Muscle of back (tissue), 11 donors: ENCODE results near the gene DLEC1. TPM values are rescaled to one million over a fixed set of nuclear protein-coding genes. Genes with fewer than 3 reads are reported as not detected.

Source experiments
- DNase-seq, 3 donors: peaks; one replicate each; pipeline versions ENCODE4 v3.0.0 to v3.0.0-alpha.2; 2013
- polyA plus RNA-seq, 10 donors: library from polyadenylated mRNA; unstranded; fragments of 120-200 nt; gene quantifications; one replicate each; pipeline ENCODE4 v1.2.1, GENCODE V29; 2013; ENCODE audit not compliant: insufficient read length in 10 of 10

Gene DLEC1
- polyA plus RNA-seq, 10 donors = 0.22 to 1.2 (median 0.40) TPM

DNA sequence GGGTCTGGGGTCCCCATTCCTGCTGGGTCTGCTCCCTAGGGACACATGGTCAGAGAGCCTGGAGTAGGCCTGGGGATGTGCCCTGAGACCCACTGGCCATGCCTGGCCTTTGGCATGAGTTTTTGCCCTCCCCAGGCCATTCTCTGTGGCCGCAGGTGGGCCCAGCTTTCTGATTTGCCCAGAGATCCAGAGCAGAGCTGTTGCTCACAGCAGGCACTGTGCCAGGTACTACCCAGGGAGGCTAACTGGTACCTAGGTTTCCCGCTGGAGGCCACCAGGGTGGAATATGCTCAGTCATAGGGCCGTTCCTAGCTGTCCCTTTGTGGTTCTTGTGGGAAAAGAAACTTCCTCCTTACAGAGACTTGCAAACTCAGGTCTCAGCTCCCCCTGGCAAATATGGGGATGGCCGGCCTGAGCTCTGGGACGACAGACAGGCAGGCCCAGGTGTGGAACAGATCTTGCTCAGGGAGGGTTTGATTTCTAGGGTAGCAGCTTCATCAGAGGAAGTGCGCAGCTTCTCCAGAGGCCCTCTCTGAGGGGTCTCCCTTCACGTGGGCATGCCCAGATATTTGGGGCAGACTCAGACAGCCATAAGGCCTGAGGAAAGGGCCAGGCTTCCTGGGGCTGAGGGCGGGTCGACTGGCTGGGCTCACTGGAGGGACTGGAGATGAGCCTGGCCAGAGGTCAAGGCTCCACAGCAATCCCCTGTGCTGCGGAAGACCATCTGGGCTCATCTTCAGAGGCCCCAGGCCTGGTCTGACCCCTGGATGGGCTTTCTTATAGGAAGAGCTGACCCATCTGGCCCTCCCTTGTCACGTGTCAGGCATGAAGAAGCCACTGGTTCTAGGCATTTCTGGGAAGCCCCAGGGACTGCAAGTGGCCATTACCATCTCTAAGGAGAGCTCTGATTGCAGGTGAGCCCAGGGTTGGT is 69.9 kb downstream of the DLEC1 start:
- no peak for DNase-seq

DNA sequence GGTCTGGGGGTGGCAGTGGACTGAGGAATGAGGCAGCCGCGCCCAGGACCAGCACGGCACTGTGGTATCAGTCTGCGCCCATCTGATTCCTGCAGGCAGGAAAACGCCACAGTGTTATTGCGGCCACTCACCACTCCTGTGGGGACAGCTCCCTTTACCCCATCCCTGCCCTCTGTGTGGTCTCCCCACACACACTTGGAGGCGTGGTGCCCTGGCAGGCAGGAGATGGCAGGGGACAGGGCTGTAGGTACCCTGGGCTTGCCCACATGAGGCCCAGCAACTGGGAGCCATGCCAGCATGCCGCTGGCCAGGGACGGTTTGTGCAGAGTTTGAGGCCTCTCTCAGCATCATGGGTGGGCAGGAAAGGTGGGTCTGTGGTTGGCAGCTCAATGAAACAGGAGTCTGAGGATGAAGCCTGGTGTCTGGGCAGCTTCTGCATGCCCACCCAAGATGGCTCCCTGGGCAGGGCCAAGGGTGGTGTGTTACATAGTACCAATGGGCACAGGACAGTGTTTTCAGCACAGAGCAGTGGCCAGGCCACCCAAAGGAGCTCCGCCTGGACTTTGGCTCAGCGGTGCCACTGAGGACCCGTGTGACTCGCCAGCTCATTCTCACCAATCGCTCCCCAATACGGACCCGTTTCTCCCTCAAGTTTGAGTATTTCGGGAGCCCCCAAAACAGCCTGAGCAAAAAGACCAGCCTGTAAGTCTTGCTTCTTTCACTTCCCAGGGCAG is 70.7 kb downstream of the DLEC1 start:
- DNase-seq = no peak

DNA sequence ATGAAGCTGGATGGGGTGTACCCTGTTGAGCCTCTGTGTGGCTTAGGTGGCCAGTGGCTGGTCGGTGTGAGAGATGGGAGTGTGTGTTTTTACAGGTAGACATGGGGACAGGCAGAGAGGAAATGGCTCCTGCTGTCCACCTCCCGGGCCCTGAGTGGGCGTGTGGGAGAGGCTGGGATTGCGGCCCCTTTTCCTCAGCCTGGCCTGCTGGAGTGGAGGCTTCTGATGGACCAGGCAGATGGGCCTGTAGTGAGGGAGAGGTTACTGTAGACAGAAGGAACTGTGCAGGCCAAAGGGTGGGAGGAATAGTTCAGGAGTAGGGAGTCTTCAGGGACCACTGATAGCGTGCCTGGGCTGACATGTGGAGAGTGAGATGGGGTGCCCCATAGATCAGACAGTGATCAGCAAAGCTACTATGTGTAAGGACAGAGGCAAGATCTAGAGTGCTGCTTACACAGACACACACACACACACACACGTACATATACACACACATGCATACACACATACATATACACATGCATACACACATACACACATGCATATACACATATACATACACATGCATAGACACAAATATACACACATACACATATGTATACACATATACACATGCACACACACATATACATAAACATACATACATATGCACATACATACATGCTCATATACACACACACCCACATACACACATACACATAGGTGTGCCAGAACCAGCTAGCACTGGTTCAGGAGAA is 71.5 kb downstream of the DLEC1 start:
- no peak for DNase-seq

DNA sequence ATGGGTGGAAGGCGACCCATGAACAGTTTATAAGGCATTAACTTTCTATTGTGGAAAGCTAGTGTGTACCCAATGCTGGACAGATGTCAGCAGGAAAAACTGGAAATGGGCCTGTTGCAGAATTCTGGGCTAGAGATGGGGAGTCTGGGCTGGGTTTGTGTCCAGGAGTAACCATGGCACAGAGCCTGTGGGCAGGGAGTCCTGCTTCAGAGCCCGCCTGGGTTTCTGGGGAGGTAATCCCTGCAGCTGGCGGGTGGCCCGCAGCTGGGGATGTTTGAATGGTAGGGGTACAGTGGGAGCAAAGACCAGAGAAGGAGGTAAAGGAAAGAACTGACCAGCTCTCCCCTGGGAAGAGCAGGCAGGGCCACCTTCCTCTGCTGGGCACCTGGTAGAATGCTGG is 72.2 kb downstream of the DLEC1 start:
- DNase-seq = no peak

DNA sequence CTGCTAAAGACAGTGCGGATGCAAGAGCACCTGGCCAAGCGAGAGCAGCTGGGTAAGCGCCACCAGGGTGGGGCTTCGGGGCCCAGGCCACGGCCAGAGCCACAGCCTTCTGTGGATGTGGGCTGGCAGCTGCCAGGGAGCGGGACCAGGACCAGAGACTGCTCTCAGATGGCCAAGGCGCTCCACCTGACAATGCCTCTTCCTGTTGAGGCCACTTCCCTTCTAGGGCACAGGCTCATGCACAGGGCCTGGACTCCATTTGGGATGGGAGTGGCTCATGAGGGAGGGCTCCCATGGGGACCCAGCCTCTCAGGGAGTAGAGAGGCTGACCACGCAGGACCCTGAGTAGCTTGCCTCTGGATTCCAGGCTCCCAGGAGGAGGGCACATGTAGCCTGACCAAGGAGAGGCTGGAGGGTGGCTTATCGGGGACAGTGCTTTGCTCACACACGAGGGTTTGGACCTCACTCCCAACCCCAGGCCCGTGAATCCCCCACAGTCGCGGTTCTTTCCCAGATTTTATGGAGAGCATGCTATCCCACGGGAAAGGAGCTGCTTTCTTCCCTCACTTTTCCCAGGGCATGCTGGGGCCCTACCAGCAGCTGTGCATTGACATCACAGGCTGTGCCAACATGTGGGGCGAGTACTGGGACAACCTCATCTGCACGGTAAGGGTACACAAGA is 72.8 kb downstream of the DLEC1 start:
- no peak for DNase-seq

DNA sequence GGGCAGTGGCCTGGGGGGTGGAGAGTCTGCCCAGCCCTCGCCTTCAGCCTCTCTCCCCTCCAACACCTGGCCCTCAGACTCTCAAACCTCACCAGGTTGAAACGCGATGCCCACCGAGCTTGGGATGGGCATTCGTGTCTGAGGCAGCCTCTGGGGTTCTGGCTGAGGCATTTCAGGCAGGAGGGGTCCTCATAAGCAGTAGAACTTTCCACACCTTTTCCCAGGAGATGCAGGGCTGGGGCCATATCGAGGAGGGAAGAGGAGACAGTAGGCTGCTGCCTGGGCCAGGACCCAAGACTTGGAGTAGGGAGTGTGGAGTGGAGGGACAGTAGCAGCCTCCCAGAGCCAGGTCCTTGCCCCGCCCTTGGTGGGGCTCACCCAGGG is 73.4 kb downstream of the DLEC1 start:
- DNase-seq = no peak

- no peak for DNase-seq
These were observed 75.3 kb downstream of the DLEC1 start for GRCh38 chr3:38114052-38114874.

DNA sequence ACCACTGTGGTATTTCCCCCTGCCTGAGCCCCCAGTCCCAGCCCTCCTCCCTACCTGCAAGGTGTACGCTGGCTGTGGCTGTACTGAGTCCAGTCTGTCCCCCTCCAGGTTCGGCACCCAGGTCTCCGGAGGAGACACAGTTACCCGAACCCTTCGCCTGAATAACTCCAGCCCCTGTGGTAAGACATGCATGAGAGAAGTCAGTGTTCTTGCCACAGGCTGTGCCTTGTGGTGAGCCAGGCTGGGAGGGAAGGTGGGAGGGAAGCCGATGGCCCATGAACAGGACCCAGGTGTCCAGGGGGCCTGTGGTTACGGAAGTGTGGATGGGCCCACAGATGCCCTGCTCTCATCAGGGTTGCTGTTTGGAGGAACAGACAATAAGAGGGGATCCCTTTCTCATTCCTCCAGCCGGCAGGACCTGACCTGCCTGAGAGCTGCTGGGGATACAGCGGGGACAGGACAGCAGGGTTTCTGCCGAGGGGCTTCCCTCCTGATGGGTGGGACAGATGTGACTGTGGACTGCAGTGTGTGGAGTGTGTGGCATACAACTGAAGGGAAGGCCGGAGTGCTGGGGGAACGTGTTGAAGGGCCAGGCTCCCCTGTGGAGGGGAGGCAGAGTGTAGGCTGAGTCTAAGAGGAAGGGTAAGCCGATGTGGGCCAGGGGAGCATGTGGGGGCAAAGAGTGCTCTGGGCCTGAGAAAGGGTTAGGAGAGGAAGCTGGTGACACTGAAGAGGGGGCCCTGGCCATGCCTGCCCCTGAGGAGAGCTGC is 76.1 kb downstream of the DLEC1 start:
- no peak for DNase-seq

DNA sequence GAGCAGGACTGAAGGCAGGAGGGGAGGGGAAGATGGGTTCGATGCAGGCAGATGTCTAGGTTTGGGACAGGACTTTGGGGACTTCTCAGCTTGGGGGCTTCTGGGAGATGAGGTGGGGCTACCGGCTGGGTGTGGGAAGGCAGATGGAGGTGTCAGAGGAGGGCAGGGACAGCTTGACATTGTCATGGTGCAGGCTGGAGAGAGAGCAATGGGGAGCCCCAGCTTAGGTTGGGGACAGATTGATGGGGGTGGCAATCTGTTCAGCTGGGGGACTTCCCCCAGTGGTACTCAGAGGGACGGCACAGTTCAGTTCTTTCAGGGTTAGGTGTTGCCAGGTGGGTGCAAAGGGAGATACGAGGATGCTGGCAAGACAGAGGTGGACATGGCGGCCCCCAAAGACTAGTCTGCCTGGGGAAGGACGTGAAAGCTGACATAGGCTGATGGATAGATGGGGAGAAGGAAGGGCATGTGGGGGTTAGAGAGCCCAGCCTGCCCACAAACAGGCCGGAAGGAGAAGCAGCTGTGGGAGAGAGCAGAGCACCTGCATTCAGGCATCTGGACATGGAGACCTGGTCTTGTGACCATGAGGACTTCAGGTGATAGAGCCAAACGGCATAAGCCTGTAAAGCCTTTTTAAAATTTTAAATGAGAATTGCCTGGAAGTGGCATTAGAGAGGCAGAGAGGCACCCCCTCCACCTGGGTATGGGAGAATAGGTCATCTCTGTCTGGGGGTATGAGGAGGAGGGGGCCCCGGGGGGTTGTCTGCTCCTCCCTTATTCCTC is 76.8 kb downstream of the DLEC1 start:
- no peak for DNase-seq

DNA sequence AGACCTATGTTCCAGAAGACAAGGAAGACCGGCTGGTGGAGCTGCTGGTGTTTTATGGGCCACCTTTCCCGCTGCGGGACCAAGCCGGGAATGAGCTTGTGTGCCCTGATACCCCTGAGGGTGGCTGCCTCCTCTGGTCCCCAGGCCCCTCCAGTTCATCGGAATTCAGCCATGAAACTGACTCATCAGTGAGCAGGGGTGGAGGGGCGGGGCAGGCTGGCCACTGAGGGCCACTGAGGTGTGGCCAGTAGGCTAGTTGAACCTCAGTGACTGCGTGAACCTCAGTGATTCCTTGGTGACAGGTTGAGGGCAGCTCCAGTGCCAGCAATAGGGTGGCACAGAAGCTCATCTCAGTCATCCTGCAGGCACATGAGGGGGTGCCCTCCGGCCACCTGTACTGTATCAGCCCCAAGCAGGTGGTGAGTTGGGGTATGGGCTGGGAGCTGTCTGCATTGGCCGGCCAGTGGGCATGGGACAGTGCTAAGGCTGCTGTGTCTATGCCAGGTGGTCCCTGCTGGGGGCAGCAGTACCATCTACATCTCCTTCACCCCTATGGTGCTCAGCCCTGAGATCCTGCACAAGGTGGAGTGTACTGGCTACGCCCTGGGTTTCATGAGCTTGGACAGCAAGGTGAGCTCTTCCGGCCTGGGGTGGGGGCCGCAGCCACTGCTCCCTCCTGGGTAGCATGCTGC is 77.6 kb downstream of the DLEC1 start:
- no peak for DNase-seq

DNA sequence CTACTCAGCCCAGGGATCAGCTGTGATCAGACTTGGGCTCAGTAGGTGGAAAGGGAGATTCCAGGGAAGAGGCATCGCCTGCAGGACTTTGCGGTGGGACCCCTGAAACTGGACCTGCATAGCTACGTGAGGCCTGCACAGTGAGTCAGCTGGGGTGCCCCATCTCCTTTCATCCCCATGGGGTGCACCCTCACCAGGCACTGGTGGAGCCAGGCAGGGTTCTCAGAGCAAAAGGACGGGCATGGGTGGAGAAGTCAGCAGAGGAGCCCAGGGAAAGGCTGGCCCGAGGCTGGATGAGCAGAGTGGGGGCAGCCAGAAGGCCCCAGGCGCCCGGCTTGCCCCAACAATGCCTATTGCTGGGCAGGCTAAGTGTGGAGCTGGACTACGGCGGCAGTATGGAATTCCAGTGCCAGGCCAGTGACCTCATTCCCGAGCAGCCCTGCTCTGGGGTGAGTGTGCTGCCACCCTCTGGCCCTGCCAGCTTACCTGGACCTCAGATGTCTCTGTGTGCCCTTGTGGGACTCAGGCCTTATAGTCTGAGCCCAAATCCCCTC is 78.2 kb downstream of the DLEC1 start:
- DNase-seq = no peak

DNA sequence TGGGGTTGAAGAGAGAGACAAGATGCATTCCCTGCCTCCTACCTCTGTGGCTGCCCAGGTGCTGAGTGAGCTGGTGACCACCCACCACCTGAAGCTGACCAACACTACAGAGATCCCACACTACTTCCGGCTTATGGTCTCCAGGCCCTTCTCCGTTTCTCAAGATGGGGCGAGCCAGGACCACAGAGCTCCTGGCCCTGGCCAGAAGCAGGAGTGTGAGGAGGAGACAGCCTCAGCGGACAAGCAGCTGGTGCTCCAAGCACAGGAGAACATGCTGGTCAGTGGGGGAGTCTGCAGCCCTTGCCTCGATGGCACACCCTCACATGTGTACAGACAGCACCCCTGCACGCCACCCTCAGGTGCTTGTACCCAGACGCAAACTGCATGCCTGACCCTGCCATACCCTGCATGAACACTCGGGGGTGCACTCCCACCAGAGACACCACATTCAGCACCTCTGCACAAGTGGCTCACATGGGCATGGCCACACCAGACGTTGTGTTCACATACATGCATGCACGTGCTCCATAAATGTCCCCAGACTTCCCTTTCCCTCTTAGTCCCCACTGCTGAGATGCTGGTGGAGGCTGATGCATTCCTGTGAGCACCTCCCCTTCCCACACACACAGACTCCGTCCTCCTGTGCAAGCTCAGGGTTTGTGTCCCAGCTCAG is 78.9 kb downstream of the DLEC1 start:
- DNase-seq = peak in 2 of 3 donors; percentile 28 to 59

GRCh38 chr3:38118421-38119247 is 79.6 kb downstream of the DLEC1 start:
- DNase-seq = no peak

DNA sequence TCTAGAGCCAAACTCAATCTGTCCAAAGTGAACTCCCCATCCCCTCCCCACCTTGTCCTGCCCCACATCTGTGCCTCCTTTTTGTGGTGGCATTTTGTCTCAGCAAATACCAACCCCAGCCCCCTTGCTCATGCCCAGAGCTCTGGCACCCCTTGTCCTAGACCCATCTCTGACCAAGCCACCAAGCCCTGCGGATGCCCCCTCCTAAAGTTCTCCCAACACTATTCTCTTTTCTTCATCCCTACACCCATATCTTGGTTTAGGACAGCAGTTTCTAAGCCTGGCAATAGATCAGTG is 80.2 kb downstream of the DLEC1 start:
- no peak for DNase-seq

DNA sequence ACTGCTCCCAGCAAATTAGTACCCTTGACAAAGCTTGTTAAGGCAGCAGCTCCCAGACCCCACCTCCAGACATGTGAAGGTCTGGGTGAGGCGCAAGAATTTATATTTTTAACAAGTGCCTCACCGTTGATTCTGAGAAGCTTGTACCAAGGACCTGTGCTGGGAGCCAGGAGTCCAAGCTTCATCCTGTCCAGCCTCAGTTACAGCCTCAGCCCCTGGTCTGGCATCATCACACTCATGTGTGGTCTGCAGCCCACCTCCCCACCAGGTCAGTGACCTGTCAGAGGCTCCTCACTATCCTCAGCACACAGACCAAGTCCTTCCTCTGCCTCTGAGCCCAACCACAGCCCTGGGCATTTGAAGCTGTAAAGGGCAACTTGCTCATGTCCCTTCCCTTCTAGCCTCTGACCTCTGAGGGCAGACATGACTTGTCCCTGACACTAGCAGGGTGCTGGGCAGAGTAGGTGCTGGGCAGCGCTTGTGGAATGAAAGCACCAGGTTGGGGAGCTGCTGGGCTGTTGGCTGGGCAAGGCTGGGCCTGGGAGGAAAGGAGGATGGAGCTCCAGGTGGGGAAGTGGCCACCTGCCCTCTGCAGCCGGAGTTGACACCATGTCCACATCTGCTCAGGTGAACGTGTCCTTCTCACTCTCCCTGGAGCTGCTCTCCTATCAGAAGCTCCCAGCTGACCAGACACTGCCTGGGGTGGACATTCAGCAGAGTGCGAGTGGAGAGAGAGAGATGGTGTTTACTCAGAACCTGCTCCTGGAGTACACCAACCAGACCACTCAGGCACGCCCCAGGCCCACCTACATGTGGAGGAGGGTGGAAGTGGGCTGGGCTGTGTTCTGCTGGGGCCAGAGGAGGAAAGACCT is 81.0 kb downstream of the DLEC1 start:
- no peak for DNase-seq
